Thyroid gland (tissue), 4 donors: ENCODE data around the gene XRCC6. TPM values are rescaled to one million over a fixed set of nuclear protein-coding genes. Genes with fewer than 3 reads are reported as not detected.

Source experiments
- DNase-seq, 2 donors: peaks; one replicate each; pipeline ENCODE4 v3.0.0-alpha.2; 2019
- H3K27ac ChIP-seq, 3 donors: fragments of 200-600 bp; sonication (generic); 1 replicate in 2 of 3; 2 replicates in 1 of 3; pipeline ENCODE4 v1.5.1; 2016 to 2019; ENCODE audit warnings: mild to moderate bottlenecking in 1 of 3, moderate library complexity in 1 of 3
- H3K27me3 ChIP-seq: fragments of 200-600 bp; sonication (generic); one replicate; pipeline ENCODE4 v1.5.1; 2019
- H3K36me3 ChIP-seq, 2 donors: fragments of 200-600 bp; sonication (generic); one replicate each; pipeline ENCODE4 v1.5.1; 2016 to 2019
- H3K4me1 ChIP-seq, 2 donors: fragments of 200-600 bp; sonication (generic); one replicate each; pipeline ENCODE4 v1.5.1; 2017 to 2019
- H3K4me3 ChIP-seq, 3 donors: fragments of 200-600 bp; sonication (generic); replicated peaks in 1 of 3; 1 replicate in 2 of 3; 2 replicates in 1 of 3; pipeline ENCODE4 v1.5.1; 2016; ENCODE audit warnings: mild to moderate bottlenecking in 1 of 3
- H3K9me3 ChIP-seq: fragments of 200-600 bp; sonication (generic); one replicate; pipeline ENCODE4 v1.5.1; 2017
- CTCF ChIP-seq, 6 experiments: fragments of 200-600 bp in 3 of 6; fragments of 450-650 bp in 3 of 6; sonication (generic) in 3 of 6; IDR thresholded peaks; one replicate each; pipeline ENCODE4 v1.5.1; 2016 to 2019; ENCODE audit warnings: antibody characterized with exemption in 6 of 6, mild to moderate bottlenecking in 2 of 6, inconsistent platforms in 1 of 6, moderate library complexity in 1 of 6
- POLR2A ChIP-seq, 2 donors: fragments of 450-650 bp; IDR thresholded peaks; one replicate each; pipeline ENCODE4 v1.6.1; 2017; ENCODE audit warnings: antibody characterized with exemption in 2 of 2, mild to moderate bottlenecking in 2 of 2, moderate library complexity in 1 of 2
- WGBS, 2 donors: methylation state at CpG; one replicate each; pipeline ENCODE4 v1.1.5; 2017; 5-methylcytosine and 5-hydroxymethylcytosine counted together
- intact Hi-C: fragments of 100-400 bp; cut with DNase I; formaldehyde crosslinking; loops from one replicate; pipeline ENCODE4 v1.15.1; 2023
- total RNA-seq, 4 donors: library from RNA; depleted of rRNA; stranded (reverse); fragments of >200 nt; gene quantifications; one replicate each; pipeline ENCODE4 v1.2.3, GENCODE V29; 2016

XRCC6 gene
- total RNA-seq, 4 donors from 2014 or later, result 171 to 220 (median 195) TPM

GRCh38 chr22:41579997-41580355 is 41.1 kb upstream of the XRCC6 start:
- Histone ChIP-seq H3K4me1 (no peaks in the 10 kb centered on the region), H3K4me3 (no peak overlapping the region), H3K36me3 (peaks cover 0 to 21% of the 10 kb centered on the region in 2 donors), H3K9me3 (no peaks in the 10 kb centered on the region), H3K27me3 (no peaks in the 10 kb centered on the region), H3K27ac (no peak overlapping the region)
- 80 to 88% methylated on average over 2 to 3 of the region's 6 CpGs for WGBS, 2 donors
- TF ChIP-seq POLR2A (IDR thresholded peaks at IDR 0.05) (no peak), CTCF (IDR thresholded peaks at IDR 0.05) (no peak)
- DNase-seq, result no peak
- intact Hi-C loops, result no loop called here

GRCh38 chr22:41582694-41583093 is 38.4 kb upstream of the XRCC6 start:
- intact Hi-C loops, result no loop called here
- Histone ChIP-seq H3K9me3 (no peaks in the 10 kb centered on the region), H3K27me3 (no peaks in the 10 kb centered on the region), H3K36me3 (peaks cover 0 to 21% of the 10 kb centered on the region in 2 donors), H3K4me3 (no peak overlapping the region), H3K4me1 (no peaks in the 10 kb centered on the region), H3K27ac (no peak overlapping the region)
- no peak for DNase-seq
- WGBS, 2 donors, result 81 to 82% methylated on average over 8 of the region's 8 CpGs
- TF ChIP-seq CTCF (IDR thresholded peaks at IDR 0.05) (no peak), POLR2A (IDR thresholded peaks at IDR 0.05) (no peak)

GRCh38 chr22:41584881-41585280 is 36.2 kb upstream of the XRCC6 start:
- Histone ChIP-seq H3K27ac (no peak overlapping the region), H3K4me1 (peaks cover 5 to 10% of the 10 kb centered on the region in 2 donors), H3K9me3 (no peaks in the 10 kb centered on the region), H3K27me3 (no peaks in the 10 kb centered on the region), H3K36me3 (peaks cover 0 to 14% of the 10 kb centered on the region in 2 donors), H3K4me3 (no peak overlapping the region)
- no peak for DNase-seq
- no peak for TF ChIP-seq CTCF (IDR thresholded peaks at IDR 0.05)
- no peak for TF ChIP-seq POLR2A (IDR thresholded peaks at IDR 0.05)
- intact Hi-C loops, result no loop called here
- WGBS, 2 donors, result 93 to 94% methylated on average over 6 of the region's 6 CpGs

GRCh38 chr22:41585898-41586297 is 35.2 kb upstream of the XRCC6 start:
- H3K27ac ChIP-seq, result no peak overlapping the region
- no peak overlapping the region for H3K4me3 ChIP-seq
- WGBS, 2 donors, result 97 to 99% methylated on average over 7 of the region's 7 CpGs
- H3K4me1 ChIP-seq, result peaks cover 5 to 10% of the 10 kb centered on the region in 2 donors
- H3K36me3 ChIP-seq, result peaks cover 0 to 10% of the 10 kb centered on the region in 2 donors
- intact Hi-C loops, result no loop called here
- DNase-seq, result no peak
- TF ChIP-seq POLR2A (IDR thresholded peaks at IDR 0.05), result no peak
- TF ChIP-seq CTCF (IDR thresholded peaks at IDR 0.05), result no peak
- H3K27me3 ChIP-seq, result no peaks in the 10 kb centered on the region
- no peaks in the 10 kb centered on the region for H3K9me3 ChIP-seq

GRCh38 chr22:41587347-41587723 is 33.8 kb upstream of the XRCC6 start:
- Histone ChIP-seq H3K27me3 (no peaks in the 10 kb centered on the region), H3K36me3 (peaks cover 0 to 5% of the 10 kb centered on the region in 2 donors), H3K9me3 (no peaks in the 10 kb centered on the region), H3K4me3 (no peak overlapping the region), H3K27ac (no peak overlapping the region), H3K4me1 (peaks cover 5 to 10% of the 10 kb centered on the region in 2 donors)
- intact Hi-C loops, result no loop called here
- TF ChIP-seq CTCF (IDR thresholded peaks at IDR 0.05) (no peak), POLR2A (IDR thresholded peaks at IDR 0.05) (no peak)
- DNase-seq, result no peak
- 90 to 92% methylated on average over 7 of the region's 7 CpGs for WGBS, 2 donors
